ENCODE measurements around the gene DGKA. TPM values are rescaled to one million over a fixed set of nuclear protein-coding genes. Genes with fewer than 3 reads are reported as not detected.

Gene DGKA
- 16.2 to 24.4 TPM (median 16.9 TPM) in 5 replicates for total RNA-seq (2022; extraction: Qiagen RNA extraction; ENCODE audit: low read depth)

DNA sequence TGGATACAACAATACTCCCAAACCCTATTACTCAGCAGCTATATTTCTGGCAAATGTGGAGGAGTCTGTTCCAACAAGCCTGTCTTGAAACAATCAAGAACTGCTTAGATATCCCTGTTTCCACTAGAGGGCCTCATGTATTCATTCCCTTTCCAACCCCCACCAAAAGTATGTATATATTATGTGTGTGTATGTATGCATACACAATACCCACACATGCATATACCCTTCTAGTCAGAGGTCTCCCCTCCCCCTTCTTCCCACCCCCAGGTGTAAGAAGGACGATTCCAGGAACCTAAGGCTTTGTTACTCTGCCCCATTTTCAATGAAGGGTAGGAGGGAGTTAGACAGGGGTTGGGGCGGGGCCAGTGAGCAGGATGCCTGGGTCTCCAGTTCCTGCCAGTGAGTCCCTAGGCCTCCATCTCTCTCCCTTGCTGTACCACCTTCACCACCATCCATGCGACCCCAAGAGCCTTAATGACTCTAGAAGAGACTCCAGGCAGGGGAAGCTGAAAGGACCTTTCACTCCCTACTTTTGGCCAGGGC, at the start of gene DGKA:
TSS of gene DGKA (plus strand) at position 392 of the 546 bp plus-strand sequence. CDS start 5,342 bp downstream, outside the sequence.

DNA sequence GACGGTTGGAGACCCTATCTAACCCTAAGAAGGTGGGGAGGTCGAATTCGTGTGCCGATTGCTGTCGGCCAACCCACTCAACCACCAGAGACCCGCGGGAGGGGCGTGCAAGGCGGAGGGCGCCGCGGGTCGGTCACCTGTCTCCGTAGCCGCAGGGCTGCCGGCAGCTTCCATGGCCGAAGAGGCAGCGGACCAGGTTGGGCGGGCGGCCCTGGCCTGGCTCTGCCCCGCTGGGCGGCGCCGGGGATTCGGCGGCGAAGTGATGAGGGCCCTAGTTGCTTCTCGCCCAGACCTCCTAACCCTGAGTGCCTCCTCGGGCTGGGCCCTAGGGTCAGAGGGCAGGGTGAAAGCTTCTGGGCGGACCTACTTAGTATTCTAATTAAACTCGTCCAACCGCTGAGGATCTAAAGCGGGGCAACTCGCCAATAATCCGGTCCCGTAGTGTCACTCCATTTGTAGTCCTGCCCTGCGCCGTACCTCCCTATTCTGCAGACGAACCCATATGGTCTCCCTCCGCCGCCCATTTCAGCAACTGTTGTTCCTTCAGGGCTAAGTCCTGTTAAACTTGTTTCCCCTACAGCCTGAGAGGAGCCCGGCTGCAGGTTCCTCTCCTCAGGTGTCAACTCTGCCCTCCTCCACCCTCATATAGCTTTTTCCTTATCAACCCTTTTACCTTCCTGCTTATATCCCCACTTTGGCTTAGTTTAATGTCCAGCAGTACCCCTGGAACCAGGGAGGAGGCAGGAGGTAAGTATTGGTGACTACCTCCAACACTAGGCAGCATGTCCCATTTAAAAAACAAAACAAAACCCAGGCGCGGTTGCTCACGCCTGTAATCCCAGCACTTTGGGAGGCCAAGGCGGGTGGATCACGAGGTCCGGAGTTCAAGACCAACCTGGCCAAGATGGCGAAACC, 3.1 kb upstream of the DGKA start, which contains the start of gene PYM1:
TSS of gene PYM1 (minus strand) at position 307 of the 915 bp plus-strand sequence. CDS start at position 174, 133 bp downstream.

DNA sequence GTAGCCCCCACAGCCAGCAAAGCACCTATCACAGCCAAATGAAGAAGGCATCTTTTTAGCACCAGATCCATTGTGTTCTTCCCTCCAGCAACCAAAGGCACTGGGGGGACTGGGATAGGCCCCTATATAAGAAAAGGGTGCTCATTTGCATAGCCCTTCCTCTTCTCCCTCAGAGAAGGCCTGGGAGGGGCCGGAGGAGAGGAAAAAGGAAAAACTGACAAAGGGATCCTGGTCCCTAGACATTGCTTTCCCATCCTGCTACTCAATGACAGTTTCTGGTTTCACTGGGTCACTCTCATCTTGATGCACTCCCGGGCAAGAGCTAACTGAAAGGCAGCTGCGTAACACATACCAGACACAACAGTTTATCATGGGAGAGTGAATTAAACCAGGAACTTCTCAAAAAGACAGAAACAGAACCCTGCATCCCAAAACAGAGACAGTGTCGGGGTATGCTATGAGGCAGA, 35.0 kb downstream of the DGKA start, which contains the start of gene PMEL:
TSS of gene PMEL (minus strand) at position 102 of the 467 bp plus-strand sequence. CDS start at position 71, 31 bp downstream.

DNA sequence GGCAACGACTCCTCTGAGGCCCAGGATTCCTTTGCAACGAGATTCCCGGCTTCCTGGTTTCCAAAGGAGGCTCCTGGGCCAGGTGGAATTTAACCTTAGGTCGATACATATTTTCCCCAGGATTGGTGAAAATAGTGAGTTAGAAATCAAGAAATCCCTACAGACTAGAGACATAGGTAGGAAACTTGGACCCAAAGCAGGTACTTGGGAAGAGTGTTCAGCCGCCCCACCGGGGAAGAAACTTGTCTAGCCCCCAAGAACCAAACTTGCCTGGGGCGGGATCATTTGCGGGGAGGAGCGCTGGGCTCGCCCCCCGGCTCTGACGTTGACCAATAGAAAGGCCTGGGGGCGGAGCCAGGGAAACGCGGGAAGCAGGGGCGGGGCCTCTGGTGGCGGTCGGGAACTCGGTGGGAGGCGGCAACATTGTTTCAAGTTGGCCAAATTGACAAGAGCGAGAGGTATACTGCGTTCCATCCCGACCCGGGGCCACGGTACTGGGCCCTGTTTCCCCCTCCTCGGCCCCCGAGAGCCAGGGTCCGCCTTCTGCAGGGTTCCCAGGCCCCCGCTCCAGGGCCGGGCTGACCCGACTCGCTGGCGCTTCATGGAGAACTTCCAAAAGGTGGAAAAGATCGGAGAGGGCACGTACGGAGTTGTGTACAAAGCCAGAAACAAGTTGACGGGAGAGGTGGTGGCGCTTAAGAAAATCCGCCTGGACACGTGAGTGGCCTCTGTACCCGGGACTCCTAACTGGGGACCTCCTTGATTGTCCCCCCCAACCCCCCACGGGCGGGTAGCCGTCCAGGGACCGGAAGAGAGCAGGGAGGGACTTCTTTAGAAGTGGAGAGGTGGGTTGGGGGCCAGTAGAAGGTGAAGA, 35.7 kb downstream of the DGKA start, which contains the start of gene CDK2:
TSS of gene CDK2 (plus strand) at position 423 of the 874 bp plus-strand sequence. CDS start at position 602, 179 bp downstream.

DNA sequence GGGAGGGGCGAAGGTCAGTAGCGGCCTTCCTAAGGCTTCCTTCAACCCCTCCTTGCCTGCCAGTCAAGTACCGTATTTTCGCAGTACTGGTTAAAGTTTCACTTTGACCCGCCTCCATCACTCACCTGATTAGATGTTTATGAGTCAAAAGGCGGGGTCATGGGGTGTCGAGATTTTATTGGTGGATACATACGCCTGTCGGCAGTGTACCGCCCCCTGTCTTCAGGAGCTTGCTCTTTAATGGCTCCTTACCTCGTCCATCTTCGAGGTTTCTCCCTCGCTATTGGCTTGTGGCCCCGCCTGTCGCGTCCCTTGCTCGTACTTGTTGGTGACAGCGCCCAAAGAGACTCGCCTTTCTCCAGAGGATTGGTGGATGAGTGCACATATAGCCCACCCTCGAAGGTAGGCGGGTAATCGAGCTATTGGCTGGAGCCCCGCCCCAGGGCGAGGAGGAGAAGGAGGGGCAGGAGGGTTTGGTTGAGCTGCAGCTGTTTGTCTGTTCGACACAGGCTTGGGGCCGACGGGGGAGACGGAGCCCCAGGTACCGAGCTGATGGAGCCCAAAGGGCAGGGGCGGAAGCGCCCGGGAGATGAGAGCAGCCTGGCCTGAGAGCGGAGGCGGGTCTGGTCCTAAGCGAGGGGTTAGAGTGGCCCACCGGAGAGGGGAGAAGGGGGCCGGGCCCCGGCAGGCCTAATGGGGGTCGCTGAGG, 42.8 kb downstream of the DGKA start, which contains the start of gene RAB5B:
TSS of gene RAB5B (plus strand) at position 480 of the 709 bp plus-strand sequence. CDS start 12,883 bp downstream, outside the sequence.

DNA sequence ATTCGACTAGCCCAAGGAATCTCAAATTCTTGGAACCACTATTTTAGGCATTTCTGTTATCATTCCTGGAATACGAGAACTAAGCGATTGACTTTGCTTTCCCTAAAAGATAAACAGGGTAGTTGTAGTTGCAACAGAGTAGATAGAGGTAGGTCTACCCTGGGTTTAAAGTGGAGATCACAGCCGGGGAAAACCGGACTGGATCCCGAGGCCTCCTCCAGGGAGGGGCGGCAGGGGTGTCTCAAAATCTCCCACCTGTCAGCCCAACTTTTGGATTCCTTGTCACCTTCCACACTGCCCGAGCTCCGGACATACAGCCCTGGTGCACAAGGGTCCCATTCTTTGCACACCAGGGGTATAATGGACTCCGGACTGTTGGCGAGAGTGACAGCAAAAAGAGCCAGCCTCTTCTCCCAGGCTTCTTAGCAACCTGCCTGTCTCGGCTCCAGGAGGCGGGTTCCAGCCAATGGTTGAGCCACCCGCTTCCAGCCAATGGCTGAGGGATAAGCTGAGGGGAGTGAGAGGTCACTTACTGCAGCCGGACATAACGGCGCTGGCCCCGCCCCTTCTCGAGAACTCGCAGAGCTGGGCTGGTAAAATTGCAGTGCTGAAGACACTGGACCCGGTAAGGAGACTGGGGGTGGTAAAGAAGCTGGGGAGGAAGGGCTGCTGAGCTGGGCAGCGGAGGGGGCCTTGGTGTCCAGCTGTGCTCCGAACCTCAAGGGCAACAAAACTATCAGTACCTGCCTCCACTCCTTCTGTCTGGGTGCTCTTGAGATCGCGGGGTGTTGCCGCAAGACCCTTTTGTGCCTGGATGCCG, 66.0 kb downstream of the DGKA start, which contains the start of gene SUOX:
TSS of gene SUOX (plus strand) at position 562 of the 820 bp plus-strand sequence. CDS start 4,946 bp downstream, outside the sequence.

Other genes with a start within 250 kb of the DGKA start
- gene ITGA7, start 223.3 kb upstream of the DGKA start, total RNA-seq (2022; extraction: Qiagen RNA extraction; ENCODE audit: low read depth): 1.1 to 2.1 TPM (median 1.3 TPM) in 5 replicates
- 111 to 153 TPM (median 146 TPM) in 5 replicates for gene BLOC1S1, start 215.1 kb upstream of the DGKA start, total RNA-seq (2022; extraction: Qiagen RNA extraction; ENCODE audit: low read depth)
- 1.6 to 2.9 TPM (median 2.5 TPM) in 5 replicates for gene RDH5, start 210.8 kb upstream of the DGKA start, total RNA-seq (2022; extraction: Qiagen RNA extraction; ENCODE audit: low read depth)
- 665 to 728 TPM (median 711 TPM) in 5 replicates for gene CD63, start 202.2 kb upstream of the DGKA start, total RNA-seq (2022; extraction: Qiagen RNA extraction; ENCODE audit: low read depth)
- 2.3 to 5.8 TPM (median 4.8 TPM) in 5 replicates for gene GDF11, start 188.0 kb upstream of the DGKA start, total RNA-seq (2022; extraction: Qiagen RNA extraction; ENCODE audit: low read depth)
- 90.6 to 139 TPM (median 98.9 TPM) in 5 replicates for gene SARNP, start 113.4 kb upstream of the DGKA start, total RNA-seq (2022; extraction: Qiagen RNA extraction; ENCODE audit: low read depth)
- gene ORMDL2, start 113.1 kb upstream of the DGKA start, total RNA-seq (2022; extraction: Qiagen RNA extraction; ENCODE audit: low read depth): 60.9 to 104 TPM (median 99.8 TPM) in 5 replicates
- 18.4 to 24.4 TPM (median 22.7 TPM) in 5 replicates for gene DNAJC14, start 101.6 kb upstream of the DGKA start, total RNA-seq (2022; extraction: Qiagen RNA extraction; ENCODE audit: low read depth)
- 0.06 to 0.22 TPM (median 0.15 TPM) in 4 of 5 replicates, not detected in the other for gene MMP19, start 88.2 kb upstream of the DGKA start, total RNA-seq (2022; extraction: Qiagen RNA extraction; ENCODE audit: low read depth)
- 34.5 to 41.3 TPM (median 37.6 TPM) in 5 replicates for gene PYM1, start 3.3 kb upstream of the DGKA start, total RNA-seq (2022; extraction: Qiagen RNA extraction; ENCODE audit: low read depth)
- gene PMEL, start 34.9 kb downstream of the DGKA start, total RNA-seq (2022; extraction: Qiagen RNA extraction; ENCODE audit: low read depth): 0.46 to 1.1 TPM (median 0.77 TPM) in 5 replicates
- 48.9 to 59.9 TPM (median 56.5 TPM) in 5 replicates for gene CDK2, start 35.7 kb downstream of the DGKA start, total RNA-seq (2022; extraction: Qiagen RNA extraction; ENCODE audit: low read depth)
- gene RAB5B, start 42.9 kb downstream of the DGKA start, total RNA-seq (2022; extraction: Qiagen RNA extraction; ENCODE audit: low read depth): 30.6 to 39.1 TPM (median 37.3 TPM) in 5 replicates
- gene SUOX, start 66.1 kb downstream of the DGKA start, total RNA-seq (2022; extraction: Qiagen RNA extraction; ENCODE audit: low read depth): 8.0 to 11.5 TPM (median 10.4 TPM) in 5 replicates
- gene IKZF4, start 89.9 kb downstream of the DGKA start, total RNA-seq (2022; extraction: Qiagen RNA extraction; ENCODE audit: low read depth): 2.1 to 3.1 TPM (median 2.6 TPM) in 5 replicates
- gene RPS26, start 110.8 kb downstream of the DGKA start, total RNA-seq (2022; extraction: Qiagen RNA extraction; ENCODE audit: low read depth): 625 to 834 TPM (median 733 TPM) in 5 replicates
- gene ERBB3, start 149.0 kb downstream of the DGKA start, total RNA-seq (2022; extraction: Qiagen RNA extraction; ENCODE audit: low read depth): 1.4 to 2.8 TPM (median 1.6 TPM) in 5 replicates
- 303 to 383 TPM (median 320 TPM) in 5 replicates for gene PA2G4, start 173.4 kb downstream of the DGKA start, total RNA-seq (2022; extraction: Qiagen RNA extraction; ENCODE audit: low read depth)
- 4,992 to 6,106 TPM (median 5,652 TPM) in 5 replicates for gene RPL41, start 185.5 kb downstream of the DGKA start, total RNA-seq (2022; extraction: Qiagen RNA extraction; ENCODE audit: low read depth)
- 2.2 to 3.8 TPM (median 3.1 TPM) in 5 replicates for gene ZC3H10, start 187.1 kb downstream of the DGKA start, total RNA-seq (2022; extraction: Qiagen RNA extraction; ENCODE audit: low read depth)
- 62.8 to 69.8 TPM (median 63.7 TPM) in 5 replicates for gene ESYT1, start 197.1 kb downstream of the DGKA start, total RNA-seq (2022; extraction: Qiagen RNA extraction; ENCODE audit: low read depth)
- 66.1 to 86.2 TPM (median 83.4 TPM) in 5 replicates for gene MYL6B, start 221.4 kb downstream of the DGKA start, total RNA-seq (2022; extraction: Qiagen RNA extraction; ENCODE audit: low read depth)
- gene MYL6, start 227.2 kb downstream of the DGKA start, total RNA-seq (2022; extraction: Qiagen RNA extraction; ENCODE audit: low read depth): 2,112 to 2,769 TPM (median 2,181 TPM) in 5 replicates